ENCODE data around the gene KIAA0319L. TPM values are rescaled to one million over a fixed set of nuclear protein-coding genes. Genes with fewer than 3 reads are reported as not detected.

Gene KIAA0319L
- total and polyA plus RNA-seq, 3 donors from 2014 or later = 55.6 to 90.1 (median 90.1) TPM

- Histone ChIP-seq H3K27me3 (no peaks in the 10 kb centered on the region), H3K36me3 (ENCODE audit: low read depth, missing control alignments) (no peaks in the 10 kb centered on the region), H3K27ac (no peak overlapping the region), H3K4me3 (no peak overlapping the region), H3K9me3 (no peaks in the 10 kb centered on the region), H3K4me1 (peaks cover 11% of the 10 kb centered on the region)
- DNase-seq = no peak
- 77 to 80% methylated on average over 10 to 11 of the region's 11 CpGs for WGBS, 2 donors
- TF ChIP-seq POLR2A (IDR thresholded peaks at IDR 0.05) (no peak), CTCF (IDR thresholded peaks at IDR 0.05) (no peak)
- intact Hi-C loops (cut with DNase I; ENCODE audit: low total_unique reads) = loop anchor here (5.0 kb wide), 1 partner anchor 109 kb away; no protein-coding TSS in a partner anchor
These were observed 4.2 kb upstream of the KIAA0319L start for GRCh38 chr1:35561297-35561971.

GRCh38 chr1:35560256-35561225 lies 3.3 kb upstream of the KIAA0319L start:
- Histone ChIP-seq H3K9me3 (no peaks in the 10 kb centered on the region), H3K27ac (no peak overlapping the region), H3K36me3 (ENCODE audit: low read depth, missing control alignments) (no peaks in the 10 kb centered on the region), H3K27me3 (no peaks in the 10 kb centered on the region), H3K4me1 (peaks cover 20% of the 10 kb centered on the region), H3K4me3 (no peak overlapping the region)
- intact Hi-C loops (cut with DNase I; ENCODE audit: low total_unique reads) = loop anchor here (5.0 kb wide), 1 partner anchor 108 kb away; no protein-coding TSS in a partner anchor
- TF ChIP-seq POLR2A (IDR thresholded peaks at IDR 0.05) (no peak), CTCF (IDR thresholded peaks at IDR 0.05) (no peak)
- 61 to 88% methylated on average over 12 to 44 of the region's 44 CpGs for WGBS, 2 donors
- DNase-seq = peak; percentile 77

GRCh38 chr1:35559317-35559944 lies 2.2 kb upstream of the KIAA0319L start:
- H3K4me1 ChIP-seq = peaks cover 28% of the 10 kb centered on the region
- DNase-seq = no peak

More at GRCh38 chr1:35559317-35559944, 2.2 kb upstream of the KIAA0319L start:
- WGBS, 2 donors = 58 to 74% methylated on average over 7 of the region's 7 CpGs
- intact Hi-C loops (cut with DNase I; ENCODE audit: low total_unique reads) = no loop called here
- TF ChIP-seq CTCF (IDR thresholded peaks at IDR 0.05) (no peak), POLR2A (IDR thresholded peaks at IDR 0.05) (no peak)
- H3K9me3 ChIP-seq = no peaks in the 10 kb centered on the region
- no peaks in the 10 kb centered on the region for H3K36me3 ChIP-seq (ENCODE audit: low read depth, missing control alignments)
- no peak overlapping the region for H3K4me3 ChIP-seq
- H3K27ac ChIP-seq = no peak overlapping the region
- H3K27me3 ChIP-seq = no peaks in the 10 kb centered on the region

Data from testis (tissue), 3 donors.